22Rv1 (cell line): ENCODE data around the gene AP5M1.

Source experiments
- ZFX ChIP-seq: fragments of 450-650 bp; IDR thresholded peaks from 2 replicates; pipeline ENCODE4 v1.6.1; 2017; ENCODE audit warnings: antibody characterized with exemption, borderline replicate concordance
- TF ChIP-seq, protein P1 (sequence below): fragments of 450-650 bp; IDR thresholded peaks from 2 replicates; pipeline ENCODE4 v1.5.1; 2017; ENCODE audit warnings: mild to moderate bottlenecking

DNA sequence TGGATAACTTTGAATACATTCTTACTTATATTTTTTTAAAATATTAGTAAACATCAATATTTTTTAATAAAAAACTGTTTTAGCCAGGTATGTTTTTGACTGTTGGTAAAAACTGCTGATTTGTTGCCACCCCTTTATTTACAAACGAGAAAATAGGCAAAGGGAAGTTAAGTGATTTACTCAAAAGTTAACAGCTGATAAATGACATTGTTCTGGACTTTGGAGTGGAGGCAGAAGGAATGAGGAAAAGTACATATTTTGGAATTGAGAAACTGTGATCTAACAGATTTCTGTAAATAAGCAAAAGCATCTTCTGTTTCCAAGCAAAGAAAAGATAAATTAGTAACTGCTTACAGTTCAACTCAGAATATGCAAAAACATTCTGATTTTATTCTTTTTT, 4.5 kb downstream of the AP5M1 start:
- TF ChIP-seq, protein P1, sequence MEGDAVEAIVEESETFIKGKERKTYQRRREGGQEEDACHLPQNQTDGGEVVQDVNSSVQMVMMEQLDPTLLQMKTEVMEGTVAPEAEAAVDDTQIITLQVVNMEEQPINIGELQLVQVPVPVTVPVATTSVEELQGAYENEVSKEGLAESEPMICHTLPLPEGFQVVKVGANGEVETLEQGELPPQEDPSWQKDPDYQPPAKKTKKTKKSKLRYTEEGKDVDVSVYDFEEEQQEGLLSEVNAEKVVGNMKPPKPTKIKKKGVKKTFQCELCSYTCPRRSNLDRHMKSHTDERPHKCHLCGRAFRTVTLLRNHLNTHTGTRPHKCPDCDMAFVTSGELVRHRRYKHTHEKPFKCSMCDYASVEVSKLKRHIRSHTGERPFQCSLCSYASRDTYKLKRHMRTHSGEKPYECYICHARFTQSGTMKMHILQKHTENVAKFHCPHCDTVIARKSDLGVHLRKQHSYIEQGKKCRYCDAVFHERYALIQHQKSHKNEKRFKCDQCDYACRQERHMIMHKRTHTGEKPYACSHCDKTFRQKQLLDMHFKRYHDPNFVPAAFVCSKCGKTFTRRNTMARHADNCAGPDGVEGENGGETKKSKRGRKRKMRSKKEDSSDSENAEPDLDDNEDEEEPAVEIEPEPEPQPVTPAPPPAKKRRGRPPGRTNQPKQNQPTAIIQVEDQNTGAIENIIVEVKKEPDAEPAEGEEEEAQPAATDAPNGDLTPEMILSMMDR: no peak
- TF ChIP-seq ZFX: no peak
